Stromal cell of bone marrow (primary cell): ENCODE measurements around the gene MPZ.
"Not testable (repeated sequence)": the region's sequence is repeated elsewhere in the genome, so short reads cannot be mapped to it uniquely, and the experiment has no call there.

Source experiments
- DNase-seq: peaks from one replicate; pipeline ENCODE4 v3.0.0-alpha.2; 2012; ENCODE audit warnings: low read depth

The MPZ gene

GRCh38 chr1:161299347-161299746, 10.4 kb downstream of the MPZ start:
- no peak for DNase-seq

GRCh38 chr1:161298116-161298515, 11.7 kb downstream of the MPZ start:
- DNase-seq, result no peak

DNA sequence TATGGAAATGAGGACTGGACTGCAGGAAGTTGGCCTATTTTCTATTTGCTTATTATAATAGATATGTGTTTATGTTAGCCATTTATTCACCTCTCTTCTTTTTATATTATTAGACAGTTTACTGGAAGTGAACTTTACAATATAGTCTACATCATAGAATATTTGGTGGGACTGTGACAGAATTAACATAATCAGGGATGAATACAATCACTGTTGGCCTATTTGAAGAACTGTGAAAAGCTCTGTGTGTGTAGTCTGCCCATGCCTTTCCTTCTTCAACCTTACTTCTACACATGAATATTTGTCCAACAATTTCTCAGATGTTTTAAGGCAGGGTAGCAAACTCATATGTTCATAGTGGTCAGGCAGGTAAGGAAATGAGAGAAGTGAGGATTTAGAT, 12.4 kb downstream of the MPZ start:
- no peak for DNase-seq

GRCh38 chr1:161290779-161291178, 19.0 kb downstream of the MPZ start:
- no peak for DNase-seq

DNA sequence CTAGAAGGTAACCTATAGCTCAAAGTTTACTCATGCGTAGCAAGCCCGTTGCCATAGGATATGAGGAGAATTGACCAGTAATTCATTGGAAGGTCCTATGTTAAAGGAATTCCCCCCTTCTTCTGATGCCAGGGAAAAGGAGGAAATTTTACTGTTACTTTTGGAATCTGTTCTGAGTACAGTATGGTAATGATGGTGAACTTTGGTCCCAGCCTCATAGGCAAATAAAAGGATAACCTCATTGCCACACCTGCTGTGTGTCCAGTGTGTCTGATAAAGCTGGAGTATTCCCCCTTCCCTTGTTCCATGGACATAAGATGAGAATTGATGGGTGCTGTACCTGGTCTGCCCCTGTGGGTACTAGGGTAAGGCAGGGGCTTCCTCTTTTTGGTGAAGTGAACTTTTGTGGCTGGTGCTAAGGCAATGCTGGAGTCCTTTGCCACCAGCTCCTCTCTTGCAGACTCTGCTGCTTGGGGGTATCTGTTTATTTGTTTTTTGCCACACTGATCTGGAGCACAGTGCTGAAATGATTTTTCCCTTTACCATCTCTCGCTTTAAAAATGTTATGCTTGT, 22.2 kb downstream of the MPZ start:
- no peak for DNase-seq

GRCh38 chr1:161285521-161285920, 24.2 kb downstream of the MPZ start:
- no peak for DNase-seq

- no peak for DNase-seq
Measured at GRCh38 chr1:161285113-161285512, 24.7 kb downstream of the MPZ start.

- DNase-seq, result no peak
Measured at GRCh38 chr1:161282991-161283390, 26.8 kb downstream of the MPZ start.

- DNase-seq, result no peak
Measured at GRCh38 chr1:161274874-161275273, 34.9 kb downstream of the MPZ start.

GRCh38 chr1:161273402-161273801, 36.4 kb downstream of the MPZ start:
- no peak for DNase-seq

DNA sequence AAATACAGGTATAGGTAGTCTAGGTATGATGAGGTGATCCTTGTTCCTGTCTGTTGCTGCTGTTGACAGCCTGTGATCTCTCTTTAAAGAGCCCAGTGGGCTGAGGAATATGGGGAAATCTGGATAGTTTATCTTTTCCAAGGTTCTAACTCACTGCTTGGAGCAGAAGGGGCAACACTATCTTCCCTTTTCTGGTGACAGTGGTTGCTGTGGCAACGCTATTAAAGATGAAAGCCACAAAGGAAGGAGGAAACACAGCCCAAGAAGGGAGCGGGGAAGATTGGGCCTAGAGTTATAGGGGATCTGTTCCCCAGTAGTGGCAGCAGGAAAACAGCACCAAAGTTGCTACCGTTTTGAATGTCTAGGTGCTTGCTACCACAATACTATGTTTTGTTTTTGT, 42.4 kb downstream of the MPZ start:
- DNase-seq, result no peak

DNA sequence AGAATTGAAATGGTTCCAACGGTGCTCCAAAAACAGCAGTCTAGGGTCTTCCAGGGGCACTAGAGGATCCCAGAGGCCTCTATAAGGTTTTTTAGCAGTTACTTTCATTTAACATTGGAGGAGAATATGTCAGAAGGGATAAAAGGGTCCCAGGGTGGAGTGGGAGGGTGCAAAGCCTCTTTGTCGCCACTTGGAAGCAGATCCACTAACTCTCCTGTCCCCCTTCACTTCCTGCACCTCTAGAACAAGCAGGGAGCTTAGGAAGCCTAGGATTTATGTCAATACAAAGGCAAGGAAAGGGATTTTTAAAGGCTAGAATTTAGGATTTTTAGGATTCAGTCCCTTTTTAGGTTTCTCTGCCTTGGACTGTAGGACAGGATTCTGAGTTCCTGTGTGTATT, 42.9 kb downstream of the MPZ start:
- no peak for DNase-seq

DNA sequence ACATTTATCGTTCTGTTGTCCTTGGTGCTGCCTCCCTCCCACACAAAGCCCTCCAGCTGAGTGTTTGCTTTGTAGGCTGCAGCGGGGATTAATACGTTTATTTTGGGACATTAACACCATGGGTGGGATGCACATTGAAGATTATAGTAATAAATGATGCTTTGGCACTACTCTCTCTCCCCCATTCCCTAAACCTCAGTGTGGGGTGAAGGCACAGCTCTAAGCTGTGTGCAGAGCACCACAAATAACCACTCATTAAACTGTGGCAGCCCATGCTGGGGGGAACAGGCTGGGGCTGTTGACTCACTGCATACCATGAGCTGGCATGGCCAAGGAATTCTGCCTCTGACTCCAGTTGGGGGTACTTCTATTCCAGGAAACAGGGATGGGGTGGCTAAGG, 43.6 kb downstream of the MPZ start:
- DNase-seq, result no peak

- DNase-seq, result no peak
Measured at GRCh38 chr1:161265305-161265704, 44.5 kb downstream of the MPZ start.

- no peak for DNase-seq
Measured at GRCh38 chr1:161261261-161262235, 48.2 kb downstream of the MPZ start.

- peak; percentile 8 for DNase-seq
Measured at GRCh38 chr1:161260376-161261260, 49.1 kb downstream of the MPZ start.

DNA sequence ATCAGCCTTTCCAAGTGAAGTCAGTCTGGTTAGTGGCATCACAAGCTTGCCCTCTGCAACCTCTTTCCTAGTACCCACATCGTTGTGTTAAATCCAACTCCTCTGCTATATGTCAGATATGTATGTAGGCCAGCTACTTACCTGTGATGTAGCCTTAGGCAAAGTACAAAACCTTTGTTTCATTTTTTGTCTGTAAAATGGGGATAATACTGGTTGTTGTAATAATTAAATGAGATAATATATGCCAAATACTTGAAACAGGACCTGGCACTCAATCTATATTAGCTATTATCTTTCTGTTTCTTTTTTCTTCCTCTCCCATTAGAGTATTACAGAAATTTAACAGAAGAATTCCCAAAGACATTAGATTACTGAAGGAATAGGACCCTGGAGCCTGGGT, 50.0 kb downstream of the MPZ start:
- no peak for DNase-seq

DNA sequence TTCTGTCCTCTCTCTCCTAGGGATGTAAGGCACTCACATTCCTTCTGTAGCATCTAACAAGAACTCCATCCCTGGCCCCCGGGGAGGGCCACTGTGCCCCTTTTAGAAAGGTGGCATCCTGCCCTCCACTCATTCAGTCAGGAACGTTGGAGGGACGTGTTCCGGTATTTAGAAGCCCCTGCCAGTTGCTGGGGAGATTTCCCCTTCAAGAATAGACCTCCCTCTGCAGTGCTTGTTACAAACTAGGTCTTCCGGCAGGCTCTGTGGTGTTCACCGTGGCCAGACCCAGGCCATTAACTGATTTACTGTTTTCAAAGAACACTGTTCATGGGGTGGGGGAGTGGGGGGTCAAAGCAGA, 50.4 kb downstream of the MPZ start:
- no peak for DNase-seq

DNA sequence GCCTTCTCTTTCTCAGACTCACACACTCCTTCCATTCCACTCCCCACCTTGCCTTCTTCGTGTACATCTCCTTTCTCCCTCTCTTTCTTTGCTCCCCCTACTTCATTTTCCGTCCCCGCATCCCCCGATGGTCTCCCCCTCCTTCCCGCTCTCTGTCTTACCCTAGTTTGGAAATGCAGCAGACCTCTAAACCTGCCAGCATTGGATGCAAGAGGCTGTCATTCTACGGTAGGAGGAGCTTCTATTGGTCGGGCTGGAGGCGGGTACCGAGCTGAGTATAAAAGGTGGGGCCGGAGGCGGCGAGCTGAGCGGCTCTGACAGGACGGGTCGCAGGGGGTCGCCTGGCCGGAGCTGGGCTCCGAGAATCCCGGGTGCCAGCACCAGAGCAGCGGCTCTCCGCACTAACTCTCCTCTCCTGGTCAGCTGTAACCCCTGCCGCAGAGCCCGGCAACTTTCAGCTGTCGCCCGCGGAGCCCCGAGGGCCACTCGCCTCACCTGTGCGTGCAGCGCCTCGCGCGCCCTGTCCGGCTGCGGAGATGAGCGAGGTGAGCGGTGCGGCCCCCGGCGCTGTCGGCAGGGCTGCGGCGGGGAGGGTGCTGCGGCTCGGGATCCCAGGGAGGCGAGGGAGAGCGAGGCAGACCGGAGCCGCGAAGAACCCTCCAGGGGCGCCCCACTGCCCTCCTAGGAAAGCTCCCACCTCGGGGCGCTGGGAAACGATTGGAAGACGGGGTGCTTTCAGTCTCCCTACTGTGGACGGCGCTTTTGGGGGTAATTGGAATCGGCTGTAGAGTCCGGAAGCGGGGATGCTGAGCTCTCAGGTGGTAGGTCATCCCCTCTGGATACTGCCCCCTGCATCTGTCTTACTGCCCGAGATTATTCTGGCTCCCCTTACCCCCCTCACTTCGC, 51.1 kb downstream of the MPZ start, which contains the start of gene PCP4L1:
PCP4L1 (plus strand) TSS at position 307 of the 906 bp plus-strand sequence; CDS start at position 537, 230 bp downstream.
- peak; percentile 13 for DNase-seq

- DNase-seq, result not testable (repeated sequence)
Measured at GRCh38 chr1:161257109-161257508, 52.7 kb downstream of the MPZ start.

DNA sequence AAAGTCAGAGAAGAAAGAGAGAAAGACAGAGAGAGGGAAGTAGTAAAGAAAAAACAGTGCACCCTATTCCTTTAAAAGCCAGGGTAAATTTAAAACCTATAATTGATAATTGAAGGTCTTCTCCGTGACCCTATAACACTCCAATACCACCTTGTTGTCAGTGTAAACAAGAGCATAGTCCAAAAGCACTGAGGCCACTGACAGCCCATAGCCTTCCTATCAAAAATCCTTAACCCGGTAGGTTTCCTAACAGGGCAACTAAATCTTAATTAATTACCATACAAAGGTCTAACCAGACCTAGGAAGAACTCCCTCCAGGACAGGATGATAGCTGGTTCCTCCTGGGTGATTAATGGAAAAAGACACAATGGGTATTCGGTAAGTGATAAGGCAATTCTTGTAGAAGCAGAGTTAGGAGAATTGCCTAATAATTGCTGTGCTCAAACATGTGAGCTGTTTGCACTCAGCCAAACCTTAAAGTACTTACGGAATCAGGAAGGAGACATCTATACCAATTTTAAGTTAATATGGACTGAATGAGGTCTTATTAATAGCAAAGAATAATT, 53.7 kb downstream of the MPZ start:
- DNase-seq, result not testable (repeated sequence)
